OCI-LY7 (cell line): ENCODE measurements around the gene CELF2.

Source experiments
- CTCF ChIP-seq: fragments of 200-600 bp; sonication (generic); conservative IDR thresholded peaks from 2 replicates; pipeline ENCODE4 v1.5.1; 2014; ENCODE audit warnings: mild to moderate bottlenecking, antibody characterized with exemption, low read length, moderate library complexity, mixed read lengths
- EZH2phosphoT487 ChIP-seq: fragments of 200-600 bp; sonication (generic); IDR thresholded peaks from 2 replicates; pipeline ENCODE4 v1.6.1; 2018; ENCODE audit warnings: low read depth, borderline replicate concordance, mild to moderate bottlenecking, mixed run types, antibody characterized with exemption, low read length, moderate library complexity, mixed read lengths

GRCh38 chr10:11255796-11256444, 238.2 kb downstream of the CELF2 start:
- TF ChIP-seq CTCF (no peak), EZH2phosphoT487 (no peak)
